A549 (cell line): ENCODE measurements around the gene ROR2.

ENCODE experiments used
- CTCF ChIP-seq: fragments of >200 bp; sonication (Bioruptor Twin); formaldehyde crosslinking; IDR thresholded peaks from 3 replicates; pipeline ENCODE4 v1.5.1; 2016
- RARB ChIP-seq: fragments of 250-450 bp; sonication (Bioruptor Pico); IDR thresholded peaks from 2 replicates; pipeline ENCODE4 v1.8.0; 2021; ENCODE audit warnings: mild to moderate bottlenecking, moderate library complexity

GRCh38 chr9:91934654-91935053, 15.4 kb downstream of the ROR2 start:
- no peak for TF ChIP-seq CTCF
- no peak for TF ChIP-seq RARB
